Mesothelial cell of epicardium (in vitro differentiated cells): ENCODE measurements around the gene EXOC6. TPM values are rescaled to one million over a fixed set of nuclear protein-coding genes. Genes with fewer than 3 reads are reported as not detected.

Experiments
- DNase-seq, 2 experiments: peaks; one replicate each; pipeline ENCODE4 v3.0.0; 2021; ENCODE audit warnings: low spot score in 2 of 2; ENCODE audit not compliant: unreplicated experiment in 2 of 2
- H3K27ac Mint-ChIP-seq: 2 replicates; pipeline ENCODE4 v1.8.0; 2021; ENCODE audit warnings: mixed read lengths
- H3K27me3 Mint-ChIP-seq: 2 replicates; pipeline ENCODE4 v1.8.0; 2021; ENCODE audit warnings: low read depth, mixed read lengths
- H3K36me3 Mint-ChIP-seq: 2 replicates; pipeline ENCODE4 v1.8.0; 2021; ENCODE audit warnings: mixed read lengths
- H3K4me1 Mint-ChIP-seq: 2 replicates; pipeline ENCODE4 v1.8.0; 2021; ENCODE audit warnings: mixed read lengths
- H3K4me3 Mint-ChIP-seq: 2 replicates; pipeline ENCODE4 v1.8.0; 2021; ENCODE audit warnings: mild to moderate bottlenecking, moderate library complexity, mixed read lengths
- H3K9me3 Mint-ChIP-seq: 2 replicates; pipeline ENCODE4 v1.8.0; 2021; ENCODE audit warnings: mixed read lengths
- CTCF ChIP-seq: fragments of 200-600 bp; sonication (generic); IDR thresholded peaks from one replicate; pipeline ENCODE4 v1.5.0; 2021; ENCODE audit warnings: antibody characterized with exemption; ENCODE audit not compliant: unreplicated experiment
- total RNA-seq: library from RNA; stranded (reverse); gene quantifications from 3 replicates; pipeline ENCODE4 v1.2.1, GENCODE V29; 2021

Gene EXOC6
- total RNA-seq, 1 donor from 2014 or later = 11.6 TPM

- H3K9me3 Mint-ChIP-seq = no peaks in the 10 kb centered on the region
- DNase-seq = no peak
- H3K4me1 Mint-ChIP-seq = peaks cover 8% of the 10 kb centered on the region
- TF ChIP-seq CTCF = no peak
- no peak overlapping the region for H3K4me3 Mint-ChIP-seq
- no peak overlapping the region for H3K27ac Mint-ChIP-seq
- no peaks in the 10 kb centered on the region for H3K27me3 Mint-ChIP-seq
- no peaks in the 10 kb centered on the region for H3K36me3 Mint-ChIP-seq
Measured at GRCh38 chr10:92834986-92835385, 13.3 kb upstream of the EXOC6 start.

DNA sequence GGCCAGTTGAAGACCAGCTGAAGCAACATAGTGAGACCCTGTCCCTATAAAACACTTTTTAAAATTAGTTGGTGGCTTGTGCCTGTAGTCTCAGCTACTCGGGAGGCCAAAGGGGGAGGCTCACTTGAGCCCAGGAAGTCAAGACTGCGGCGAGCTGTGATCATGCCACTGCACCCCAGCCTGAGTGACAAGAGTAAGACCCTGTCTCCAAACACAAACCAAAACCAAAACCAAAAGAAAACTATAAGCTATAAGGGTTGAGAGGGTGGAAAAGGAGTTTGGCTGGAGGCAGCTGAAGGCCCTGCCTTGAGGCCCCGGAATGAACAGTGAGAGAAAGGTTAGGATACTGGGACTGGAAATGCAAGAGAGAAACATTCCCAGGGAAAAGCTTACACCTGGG, 10.9 kb upstream of the EXOC6 start:
- Mint-ChIP-seq H3K27me3 (no peaks in the 10 kb centered on the region), H3K9me3 (no peaks in the 10 kb centered on the region), H3K27ac (no peak overlapping the region), H3K36me3 (no peaks in the 10 kb centered on the region), H3K4me1 (peaks cover 8% of the 10 kb centered on the region), H3K4me3 (no peak overlapping the region)
- DNase-seq = no peak
- no peak for TF ChIP-seq CTCF

DNA sequence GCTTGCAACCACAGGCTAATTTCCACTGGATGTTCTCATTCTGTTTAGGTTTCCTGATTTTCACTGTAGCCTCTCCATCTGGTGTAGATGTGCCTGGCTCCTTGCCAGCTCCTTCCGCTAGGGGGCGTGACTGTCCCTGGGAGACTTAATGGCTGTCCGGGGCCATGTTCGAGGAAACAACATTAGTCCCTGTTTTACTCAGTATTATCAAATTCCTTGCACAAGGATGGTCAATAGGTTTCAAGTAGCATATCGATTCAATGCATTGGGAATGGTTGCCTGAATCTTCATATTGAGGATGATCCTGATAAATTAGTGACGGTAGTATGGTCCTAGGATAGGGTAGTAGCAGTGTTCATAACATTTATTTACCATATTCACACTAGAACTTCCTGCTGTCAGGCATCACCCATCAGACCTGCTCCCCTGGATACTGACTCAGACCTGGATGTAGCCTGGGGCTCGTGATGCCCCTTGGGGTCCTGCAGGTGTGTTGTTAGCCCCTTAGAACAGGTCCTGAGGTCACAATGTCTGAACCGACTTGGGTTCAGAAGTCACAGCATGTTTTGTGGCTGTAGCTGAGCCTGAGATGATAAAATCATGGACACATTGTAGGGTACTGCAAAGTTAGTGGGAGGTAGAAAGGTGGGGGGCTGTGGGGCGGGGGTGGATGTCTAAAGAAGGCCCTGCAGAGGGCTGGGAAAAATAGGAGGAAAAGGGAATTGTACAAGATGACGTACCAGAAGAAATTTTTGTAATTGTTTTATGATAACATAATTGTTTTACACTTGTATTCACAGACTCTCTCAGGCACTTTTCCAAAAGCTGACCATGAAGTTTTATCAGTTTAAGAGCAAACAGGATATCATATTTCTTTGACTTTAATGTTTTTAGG, 8.9 kb upstream of the EXOC6 start:
- Mint-ChIP-seq H3K36me3 (no peaks in the 10 kb centered on the region), H3K4me1 (peaks cover 13% of the 10 kb centered on the region), H3K27me3 (no peaks in the 10 kb centered on the region), H3K9me3 (no peaks in the 10 kb centered on the region), H3K27ac (peak overlapping the region; percentile 39), H3K4me3 (no peak overlapping the region)
- peak in 1 of 2 experiments; percentile 46 for DNase-seq
- TF ChIP-seq CTCF = peak; percentile 47

GRCh38 chr10:92844746-92845145, 3.6 kb upstream of the EXOC6 start:
- Mint-ChIP-seq H3K36me3 (no peaks in the 10 kb centered on the region), H3K4me3 (no peak overlapping the region), H3K9me3 (no peaks in the 10 kb centered on the region), H3K27me3 (no peaks in the 10 kb centered on the region), H3K4me1 (peaks cover 26% of the 10 kb centered on the region), H3K27ac (no peak overlapping the region)
- no peak for TF ChIP-seq CTCF
- no peak for DNase-seq

DNA sequence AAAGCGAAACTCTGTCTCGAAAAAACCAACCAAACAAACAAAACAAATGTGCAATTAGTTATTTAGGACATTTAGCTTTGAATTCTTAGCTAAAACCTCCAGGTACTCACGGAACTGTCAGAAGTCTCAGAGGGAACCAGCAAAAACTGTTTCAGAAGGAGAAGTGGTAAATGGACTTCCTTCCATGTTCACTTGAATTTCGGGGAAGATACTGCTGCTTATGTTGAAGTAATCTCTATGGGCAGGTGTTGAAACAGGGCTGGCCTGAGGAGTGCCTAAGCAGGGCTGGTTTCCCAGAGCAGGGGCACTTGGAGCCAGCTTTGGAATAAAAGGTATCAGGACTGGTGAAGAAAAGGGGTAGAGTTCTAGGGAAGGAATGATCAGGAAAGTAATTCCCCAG, 2.4 kb upstream of the EXOC6 start:
- Mint-ChIP-seq H3K36me3 (no peaks in the 10 kb centered on the region), H3K4me1 (peaks cover 24% of the 10 kb centered on the region), H3K27ac (no peak overlapping the region), H3K4me3 (no peak overlapping the region), H3K9me3 (no peaks in the 10 kb centered on the region), H3K27me3 (no peaks in the 10 kb centered on the region)
- DNase-seq = no peak
- TF ChIP-seq CTCF = no peak
